Keratinocyte (primary cell): ENCODE results near the gene METTL21A.

Source experiments
- EZH2 ChIP-seq: IDR thresholded peaks from one replicate; pipeline ENCODE4 v1.6.1; 2012; ENCODE audit warnings: inconsistent platforms, mild to moderate bottlenecking, low read length, moderate library complexity
- TF ChIP-seq, protein P1 (sequence below), 3 experiments: IDR thresholded peaks in 1 of 3; conservative IDR thresholded peaks in 1 of 3; optimal IDR thresholded peaks in 1 of 3; 2 replicates in 2 of 3; 3 replicates in 1 of 3; pipeline versions ENCODE3 to v1.5.1; 2011; ENCODE audit warnings: low read length in 3 of 3, mild to moderate bottlenecking in 3 of 3, moderate library complexity in 2 of 3, control low read depth in 1 of 3, inconsistent platforms in 1 of 3; ENCODE audit not compliant: insufficient read depth in 2 of 3; ENCODE audit errors: extremely low read depth in 1 of 3

GRCh38 chr2:207662203-207662602, 37.0 kb upstream of the METTL21A start:
- TF ChIP-seq, protein P1, sequence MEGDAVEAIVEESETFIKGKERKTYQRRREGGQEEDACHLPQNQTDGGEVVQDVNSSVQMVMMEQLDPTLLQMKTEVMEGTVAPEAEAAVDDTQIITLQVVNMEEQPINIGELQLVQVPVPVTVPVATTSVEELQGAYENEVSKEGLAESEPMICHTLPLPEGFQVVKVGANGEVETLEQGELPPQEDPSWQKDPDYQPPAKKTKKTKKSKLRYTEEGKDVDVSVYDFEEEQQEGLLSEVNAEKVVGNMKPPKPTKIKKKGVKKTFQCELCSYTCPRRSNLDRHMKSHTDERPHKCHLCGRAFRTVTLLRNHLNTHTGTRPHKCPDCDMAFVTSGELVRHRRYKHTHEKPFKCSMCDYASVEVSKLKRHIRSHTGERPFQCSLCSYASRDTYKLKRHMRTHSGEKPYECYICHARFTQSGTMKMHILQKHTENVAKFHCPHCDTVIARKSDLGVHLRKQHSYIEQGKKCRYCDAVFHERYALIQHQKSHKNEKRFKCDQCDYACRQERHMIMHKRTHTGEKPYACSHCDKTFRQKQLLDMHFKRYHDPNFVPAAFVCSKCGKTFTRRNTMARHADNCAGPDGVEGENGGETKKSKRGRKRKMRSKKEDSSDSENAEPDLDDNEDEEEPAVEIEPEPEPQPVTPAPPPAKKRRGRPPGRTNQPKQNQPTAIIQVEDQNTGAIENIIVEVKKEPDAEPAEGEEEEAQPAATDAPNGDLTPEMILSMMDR (optimal IDR thresholded peaks at IDR 0.05 in 1 of 3, IDR thresholded peaks at IDR 0.05 in 1 of 3, conservative IDR thresholded peaks at IDR 0.05 in 1 of 3; ENCODE audit: extremely low read depth in 1 of 3, insufficient read depth in 2 of 3, low read length in 3 of 3): no peak
- no peak for TF ChIP-seq EZH2
